Metanephros (tissue), 1 donor: ENCODE results near the gene DCD. TPM values are rescaled to one million over a fixed set of nuclear protein-coding genes. Genes with fewer than 3 reads are reported as not detected.

Experiments used
- total RNA-seq: library from RNA; depleted of rRNA; stranded (reverse); fragments of >200 nt; gene quantifications from one replicate; pipeline ENCODE4 v1.2.3, GENCODE V29; 2014

The DCD gene
- total RNA-seq: not detected

GRCh38 chr12:54648265-54648664 is at the start of gene DCD:
DCD (minus strand) TSS chr12:54648365; CDS start chr12:54648303, 62 bp downstream.

DNA sequence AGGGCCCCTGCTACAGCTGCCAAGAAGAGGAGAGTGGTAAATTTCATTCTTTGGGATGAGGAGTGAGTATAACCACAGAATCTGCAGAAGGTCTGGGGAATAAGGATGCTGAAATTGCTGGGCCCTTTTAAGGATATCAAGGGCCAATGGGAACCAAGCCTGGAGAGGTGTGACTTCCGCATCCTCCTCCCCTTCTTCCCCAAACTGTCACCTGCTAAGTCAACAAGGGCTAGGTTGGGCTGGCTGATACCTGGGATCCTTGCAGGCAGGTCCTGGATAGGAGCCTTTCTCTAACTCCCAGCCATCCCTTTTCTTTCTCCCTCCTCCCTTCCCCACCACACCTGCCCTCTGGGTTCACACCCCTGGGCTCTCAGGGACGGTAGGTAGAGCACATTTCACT is 13.4 kb downstream of the DCD start, which contains the start of gene LACRT:
TSS of gene LACRT (minus strand) at position 101 of the 400 bp plus-strand sequence. CDS start at position 47, 54 bp downstream.

Other genes starting within 250 kb of the DCD start
- gene ITGA5, start 229.1 kb downstream of the DCD start, total RNA-seq: 59.6 TPM
- gene GTSF1, start 174.8 kb downstream of the DCD start, total RNA-seq: not detected
- 9.1 TPM for gene NCKAP1L, start 150.6 kb downstream of the DCD start, total RNA-seq
- 7.9 TPM for gene PDE1B, start 98.8 kb downstream of the DCD start, total RNA-seq
- 11.9 TPM for gene PPP1R1A, start 59.7 kb downstream of the DCD start, total RNA-seq
- not detected for gene LACRT, start 13.5 kb downstream of the DCD start, total RNA-seq
- gene MUCL1, start 206.2 kb upstream of the DCD start, total RNA-seq: not detected